GM19324 (cell line): ENCODE data around the gene AGPS.
A peak's percentile ranks its signal among the peaks of the same experiment; 100 is the strongest.
"Not testable (repeated sequence)": the region's sequence is repeated elsewhere in the genome, so short reads cannot be mapped to it uniquely, and the experiment has no call there.

Experiments
- ATAC-seq: cut with Tn5 transposase; IDR thresholded peaks from one replicate; pipeline ENCODE4 v1.9.1; 2021; ENCODE audit warnings: mild to moderate bottlenecking, moderate library complexity; ENCODE audit not compliant: unreplicated experiment, low FRiP score

AGPS gene

GRCh38 chr2:177547772-177548171, 155.2 kb downstream of the AGPS start:
- no peak for ATAC-seq

GRCh38 chr2:177548636-177549035, 156.1 kb downstream of the AGPS start:
- ATAC-seq = no peak

GRCh38 chr2:177549171-177549570, 156.6 kb downstream of the AGPS start:
- no peak for ATAC-seq

GRCh38 chr2:177550264-177551200, 158.0 kb downstream of the AGPS start:
- no peak for ATAC-seq

GRCh38 chr2:177551360-177551759, 158.8 kb downstream of the AGPS start:
- not testable (repeated sequence) for ATAC-seq

- ATAC-seq = no peak
These were observed 159.4 kb downstream of the AGPS start for GRCh38 chr2:177551989-177552421.

GRCh38 chr2:177552422-177553175, 160.0 kb downstream of the AGPS start:
- ATAC-seq = peak; percentile 96

GRCh38 chr2:177553176-177553884, 160.8 kb downstream of the AGPS start:
- ATAC-seq = no peak

- no peak for ATAC-seq
These were observed 161.8 kb downstream of the AGPS start for GRCh38 chr2:177554365-177554764.

- no peak for ATAC-seq
These were observed 163.6 kb downstream of the AGPS start for GRCh38 chr2:177556153-177556552.

GRCh38 chr2:177557794-177558193, 165.2 kb downstream of the AGPS start:
- ATAC-seq = no peak

GRCh38 chr2:177559638-177560037, 167.1 kb downstream of the AGPS start:
- no peak for ATAC-seq

GRCh38 chr2:177568390-177568789, 175.8 kb downstream of the AGPS start:
- ATAC-seq = no peak

GRCh38 chr2:177568893-177569292, 176.3 kb downstream of the AGPS start:
- no peak for ATAC-seq

GRCh38 chr2:177572236-177572671, 179.7 kb downstream of the AGPS start:
- no peak for ATAC-seq

GRCh38 chr2:177573120-177573519, 180.5 kb downstream of the AGPS start:
- no peak for ATAC-seq

- no peak for ATAC-seq
These were observed 181.8 kb downstream of the AGPS start for GRCh38 chr2:177574356-177574755.

- no peak for ATAC-seq
These were observed 182.8 kb downstream of the AGPS start for GRCh38 chr2:177575358-177575757.

GRCh38 chr2:177577075-177577474, 184.5 kb downstream of the AGPS start:
- ATAC-seq = no peak

GRCh38 chr2:177578454-177578853, 185.9 kb downstream of the AGPS start:
- ATAC-seq = no peak
